NCI-H1694 (cell line): ENCODE data around the gene HEXIM1.
A peak's percentile ranks its signal among the peaks of the same experiment; 100 is the strongest.

Experiments
- DNase-seq: peaks from one replicate; lab custom pipeline; 2025; lab: John Stamatoyannopoulos, UW

HEXIM1 gene

DNA sequence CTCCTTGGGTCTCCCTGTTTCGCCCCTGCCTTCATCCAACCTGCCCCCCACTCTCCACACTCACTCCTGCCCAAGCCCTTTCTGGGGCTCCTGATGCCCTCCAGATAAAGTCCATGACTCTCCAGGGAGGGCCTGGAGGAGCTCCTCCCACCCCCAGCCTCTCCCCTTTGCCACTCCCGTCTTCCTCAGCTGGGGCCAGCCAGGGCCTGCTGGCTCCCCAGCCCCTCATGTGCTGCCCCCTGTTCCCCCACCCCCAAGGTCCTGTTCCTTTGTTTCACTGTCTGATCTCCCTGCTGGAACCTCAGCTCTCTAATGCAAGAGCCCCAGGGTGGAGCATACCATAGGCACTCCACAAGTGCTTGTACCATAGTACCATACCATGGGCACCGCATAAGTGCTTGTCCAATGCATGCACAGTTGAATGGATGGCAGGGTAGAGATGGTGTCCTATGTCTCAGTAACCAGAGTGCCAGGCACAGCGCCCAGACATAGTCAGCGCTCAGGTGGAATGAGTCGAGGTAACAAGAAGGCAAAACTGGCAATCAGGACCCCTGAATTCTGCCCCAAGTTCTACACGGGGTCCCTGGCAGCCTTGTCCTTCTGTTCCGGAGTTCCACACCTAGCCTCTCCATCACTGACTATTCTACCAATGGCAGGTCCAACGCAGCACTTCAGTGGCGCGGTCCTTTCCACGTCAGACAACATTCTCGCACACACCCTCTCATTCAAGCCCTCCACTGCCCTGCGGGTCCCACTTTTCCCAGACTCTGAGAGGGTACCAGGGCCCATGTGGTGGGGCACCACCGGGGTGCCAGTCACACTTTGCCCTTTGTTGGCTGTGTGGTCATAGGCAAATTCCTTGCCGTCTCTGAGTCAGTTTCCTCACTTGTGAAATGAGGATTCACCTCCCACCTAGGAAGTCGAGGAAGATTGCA lies 17.3 kb upstream of the HEXIM1 start:
- DNase-seq: no peak

DNA sequence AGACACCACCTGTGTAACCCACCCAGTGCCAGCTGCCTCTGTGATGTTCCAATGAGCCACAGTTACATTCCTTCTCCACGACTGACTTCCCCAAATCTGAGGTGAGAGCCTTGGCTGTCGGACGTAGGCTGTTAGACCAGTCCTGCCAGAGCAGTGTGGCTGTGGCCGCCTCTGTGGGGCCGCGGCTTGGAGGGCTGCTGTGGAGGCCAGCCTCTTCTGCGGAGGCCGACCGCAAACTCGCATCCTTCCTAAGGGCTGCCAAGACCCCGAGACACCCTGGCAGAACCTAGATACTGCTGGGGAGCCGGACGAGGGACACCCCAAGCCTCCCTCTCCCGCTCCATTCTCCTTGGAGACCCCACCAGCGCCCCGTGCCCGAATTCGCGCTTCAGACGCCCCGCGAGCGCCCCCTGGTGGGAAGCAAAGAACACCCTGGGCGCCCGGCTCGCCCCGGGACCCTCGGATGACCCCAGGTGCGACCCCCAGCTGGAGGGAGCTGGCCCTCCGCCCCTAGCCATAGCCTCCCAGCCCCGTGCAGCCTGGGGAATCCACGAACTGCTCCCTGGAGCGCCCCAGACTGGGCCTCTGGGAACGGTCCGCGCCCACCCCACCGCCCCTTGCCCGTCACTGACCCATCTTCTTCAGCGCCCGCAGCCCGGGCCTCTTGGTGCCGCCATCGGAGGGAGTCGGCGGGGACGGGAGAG lies 16.5 kb upstream of the HEXIM1 start:
- DNase-seq: no peak

DNA sequence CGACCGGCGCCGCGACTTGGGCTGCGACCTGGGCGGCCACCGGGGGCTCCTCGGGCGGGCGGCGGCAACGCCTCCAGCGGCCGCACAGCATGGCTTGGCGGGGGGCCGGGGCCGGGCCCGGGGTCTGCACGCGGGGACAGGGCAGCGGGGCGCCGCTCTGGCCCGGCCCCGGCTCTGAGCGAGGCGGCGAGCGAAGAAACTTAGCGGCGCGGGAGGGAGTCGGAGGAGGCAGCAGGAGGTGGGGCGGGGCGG lies 16.0 kb upstream of the HEXIM1 start, which contains the start of gene PLCD3:
PLCD3 (minus strand) TSS at position 196 of the 252 bp plus-strand sequence; CDS start at position 91, 105 bp downstream.
- DNase-seq: no peak

DNA sequence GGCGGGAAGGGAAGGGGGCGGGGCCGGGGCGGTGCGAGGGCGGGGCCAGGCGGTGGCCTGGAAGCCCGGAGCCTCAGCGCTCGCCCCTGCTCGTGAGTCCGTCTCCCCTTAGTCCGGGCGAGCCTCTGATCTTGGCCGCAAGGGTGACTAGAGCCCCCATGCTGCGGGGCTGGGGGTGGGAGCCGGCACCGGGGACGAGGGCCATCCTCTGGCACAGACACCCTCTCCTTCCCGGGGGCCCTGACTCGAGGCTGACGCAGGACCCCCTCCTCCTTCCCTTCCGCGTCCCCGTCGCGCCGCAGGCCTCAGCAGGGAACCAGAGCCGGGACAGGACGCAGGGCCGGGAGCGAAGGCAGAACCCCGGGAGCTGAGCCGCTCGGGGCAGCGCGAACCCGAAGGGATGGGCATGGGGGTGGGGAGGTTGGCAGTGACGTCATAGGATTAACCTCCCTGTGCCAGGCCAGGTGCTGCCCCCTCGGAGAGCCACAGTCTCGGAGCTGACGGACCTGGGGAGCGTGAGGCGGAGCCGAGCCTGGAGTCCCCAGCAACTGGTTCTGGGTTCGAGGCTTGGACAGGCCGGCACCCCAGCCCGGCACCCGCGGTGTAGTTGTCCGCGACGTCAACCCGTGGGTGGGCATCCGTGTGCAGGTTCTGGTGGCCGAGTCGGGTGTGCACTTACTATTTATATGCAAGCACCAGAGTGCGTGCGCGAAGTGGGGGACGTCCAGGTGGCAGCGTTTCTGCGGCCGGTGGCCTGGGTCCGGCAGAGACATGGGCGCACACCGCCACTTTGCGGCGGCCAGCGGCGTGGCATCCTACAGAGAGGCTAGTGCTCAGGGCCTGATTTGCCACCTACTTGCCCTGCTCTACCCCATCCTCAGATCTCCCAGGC lies 15.5 kb upstream of the HEXIM1 start:
- peak; percentile 27 for DNase-seq

DNA sequence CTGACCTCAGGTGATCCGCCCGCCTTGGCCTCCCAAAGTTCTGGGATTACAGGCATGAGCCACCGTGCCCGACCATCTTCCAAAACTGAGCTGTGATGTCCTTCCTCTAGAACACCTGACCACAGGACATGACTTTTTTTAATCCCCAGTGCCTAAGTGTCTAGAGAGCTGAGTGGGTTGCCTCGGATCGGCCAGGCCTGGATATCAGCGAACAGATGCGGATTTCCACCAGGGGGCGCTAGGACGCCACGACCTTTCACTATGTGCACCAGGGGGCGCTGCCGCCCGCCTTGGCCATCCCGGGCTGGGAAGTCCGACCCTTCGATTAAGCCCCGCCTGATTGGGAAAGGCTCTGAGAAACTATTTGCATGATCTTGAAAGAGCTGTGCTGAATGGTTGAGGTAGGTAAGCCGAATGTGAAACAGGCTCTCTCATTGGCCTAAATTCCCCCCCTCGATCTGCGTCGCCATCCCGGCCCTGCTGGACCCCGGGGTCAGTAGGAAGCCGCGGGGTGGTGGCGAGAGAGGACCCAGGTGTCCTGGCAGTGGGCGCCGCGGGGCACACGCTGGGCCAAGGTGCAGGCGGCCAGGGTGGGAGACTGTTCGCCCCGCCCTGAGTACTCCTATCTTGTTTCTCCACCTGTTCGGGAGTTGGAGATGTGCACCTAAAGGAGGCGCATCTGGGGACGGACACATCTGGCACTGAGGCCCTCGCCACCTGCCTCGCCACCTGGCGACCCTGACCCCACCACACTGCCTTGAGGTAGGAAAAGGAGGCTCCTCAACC lies 12.9 kb upstream of the HEXIM1 start, which contains the start of gene ACBD4:
ACBD4 (plus strand) TSS at position 496 of the 786 bp plus-strand sequence. CDS start 458 bp downstream, outside the sequence.
- peak; percentile 97 for DNase-seq

DNA sequence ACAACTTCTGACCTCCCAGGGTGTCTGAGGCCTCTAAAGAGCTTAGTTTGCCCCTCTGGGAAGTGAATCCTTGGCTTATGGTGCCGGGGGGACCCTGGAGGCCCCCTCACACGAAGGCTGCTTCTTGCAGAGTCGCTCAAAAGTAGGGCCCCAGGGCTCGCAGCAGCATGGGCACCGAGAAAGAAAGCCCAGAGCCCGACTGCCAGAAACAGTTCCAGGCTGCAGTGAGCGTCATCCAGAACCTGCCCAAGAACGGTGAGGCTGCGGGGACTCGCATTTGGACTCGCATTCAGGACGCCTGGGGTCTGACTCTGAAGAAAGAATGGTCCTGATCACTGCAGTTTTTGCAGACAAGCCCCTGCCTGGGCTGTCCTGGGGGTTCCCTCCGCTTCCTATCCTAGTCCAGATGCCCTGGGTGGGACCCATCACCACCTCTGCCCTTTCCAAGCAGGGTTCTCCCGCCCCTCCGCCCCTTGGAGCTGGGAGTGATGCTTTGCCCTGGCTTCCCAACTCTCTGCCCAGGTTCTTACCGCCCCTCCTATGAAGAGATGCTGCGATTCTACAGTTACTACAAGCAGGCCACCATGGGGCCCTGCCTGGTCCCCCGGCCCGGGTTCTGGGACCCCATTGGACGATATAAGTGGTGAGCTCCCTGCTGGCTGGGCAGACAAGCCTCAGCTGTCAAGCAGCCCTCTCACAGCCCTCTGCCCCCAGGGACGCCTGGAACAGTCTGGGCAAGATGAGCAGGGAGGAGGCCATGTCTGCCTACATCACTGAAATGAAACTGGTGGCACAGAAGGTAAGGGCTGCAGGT lies 12.1 kb upstream of the HEXIM1 start:
- DNase-seq: no peak

DNA sequence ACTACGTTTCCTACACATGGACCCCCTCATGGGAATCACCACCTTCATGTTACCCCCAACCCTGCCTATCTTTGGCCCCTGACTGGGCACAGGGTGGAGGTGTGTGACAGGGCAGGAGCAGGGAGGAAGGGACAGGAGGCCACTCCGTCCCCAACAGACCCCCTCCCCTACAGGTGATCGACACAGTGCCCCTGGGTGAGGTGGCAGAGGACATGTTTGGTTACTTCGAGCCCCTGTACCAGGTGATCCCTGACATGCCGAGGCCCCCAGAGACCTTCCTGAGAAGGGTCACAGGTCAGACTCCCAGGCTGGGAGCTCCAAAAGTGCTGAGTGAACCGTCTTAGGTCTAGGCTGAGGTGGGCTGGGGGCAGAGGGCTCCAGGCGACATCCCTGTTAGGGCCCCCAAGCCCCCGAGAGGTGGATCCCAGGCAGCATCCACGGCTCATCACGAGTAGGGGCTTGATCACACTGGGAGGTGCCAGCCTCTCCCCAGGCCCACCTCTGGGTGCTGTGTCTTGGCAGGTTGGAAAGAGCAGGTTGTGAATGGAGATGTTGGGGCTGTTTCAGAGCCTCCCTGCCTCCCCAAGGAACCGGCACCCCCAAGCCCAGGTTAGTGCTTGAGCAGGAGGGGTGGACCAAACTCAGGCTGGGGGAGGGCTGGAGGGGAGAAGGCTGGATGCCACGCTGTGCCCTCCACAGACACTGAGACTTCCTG lies 11.3 kb upstream of the HEXIM1 start:
- no peak for DNase-seq

DNA sequence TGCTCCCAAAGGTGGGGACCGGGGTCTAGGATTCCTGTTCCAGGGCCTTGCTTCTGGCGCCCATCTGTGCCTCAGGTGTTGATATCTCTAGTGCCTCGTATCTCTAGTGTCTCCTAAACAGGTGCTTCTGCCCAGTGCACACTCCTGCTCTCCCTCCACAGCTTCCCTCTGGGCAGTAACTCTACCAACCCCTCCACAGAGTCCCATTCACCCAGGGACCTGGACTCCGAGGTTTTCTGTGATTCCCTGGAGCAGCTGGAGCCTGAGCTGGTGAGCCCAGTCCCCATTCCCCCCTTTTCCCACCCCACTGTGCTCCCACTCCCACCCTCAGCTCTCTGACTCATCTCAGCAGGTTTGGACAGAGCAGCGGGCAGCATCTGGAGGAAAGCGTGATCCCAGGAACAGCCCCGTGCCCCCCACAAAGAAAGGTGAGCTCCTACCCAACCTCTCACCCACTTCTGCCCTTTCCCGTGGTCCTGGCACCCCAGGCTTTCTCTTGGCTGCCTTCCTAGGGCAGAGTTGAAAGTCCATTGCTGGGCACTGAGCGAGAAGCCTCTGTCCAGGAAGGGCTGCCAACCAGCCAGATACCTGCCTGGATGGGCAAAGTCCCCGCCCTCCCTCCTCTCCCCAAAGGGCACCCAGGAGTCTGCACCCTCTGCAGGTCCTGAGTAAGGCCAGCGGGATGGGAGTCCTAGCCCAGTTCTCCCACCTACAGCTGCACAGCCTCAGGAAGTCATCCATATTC lies 10.5 kb upstream of the HEXIM1 start:
- no peak for DNase-seq

DNA sequence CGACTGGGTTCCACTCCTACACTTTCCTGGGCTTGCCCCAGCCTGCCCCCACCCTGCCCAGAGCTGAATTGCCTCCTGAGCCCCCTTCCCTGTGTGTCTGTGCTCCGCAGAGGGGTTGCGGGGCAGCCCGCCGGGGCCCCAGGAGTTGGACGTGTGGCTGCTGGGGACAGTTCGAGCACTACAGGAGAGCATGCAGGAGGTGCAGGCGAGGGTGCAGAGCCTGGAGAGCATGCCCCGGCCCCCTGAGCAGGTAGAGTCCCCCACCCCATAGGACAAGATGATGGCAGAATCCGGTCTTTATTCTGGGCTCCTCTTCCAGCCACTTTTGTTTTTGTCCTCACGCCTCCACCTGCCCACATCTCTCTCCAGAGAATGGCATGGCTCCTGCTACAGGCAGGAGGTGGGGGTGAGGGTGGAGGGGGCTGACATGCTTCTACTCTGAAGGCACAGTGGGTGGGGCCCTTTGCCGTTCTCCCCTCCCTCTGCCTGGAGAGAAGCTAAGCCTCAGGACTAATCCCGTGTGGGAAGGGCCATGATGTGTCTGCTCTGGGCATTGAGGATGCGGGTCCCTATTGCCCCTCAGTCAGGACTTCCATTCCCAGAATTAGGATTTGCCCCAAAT lies 9.3 kb upstream of the HEXIM1 start:
- no peak for DNase-seq

DNA sequence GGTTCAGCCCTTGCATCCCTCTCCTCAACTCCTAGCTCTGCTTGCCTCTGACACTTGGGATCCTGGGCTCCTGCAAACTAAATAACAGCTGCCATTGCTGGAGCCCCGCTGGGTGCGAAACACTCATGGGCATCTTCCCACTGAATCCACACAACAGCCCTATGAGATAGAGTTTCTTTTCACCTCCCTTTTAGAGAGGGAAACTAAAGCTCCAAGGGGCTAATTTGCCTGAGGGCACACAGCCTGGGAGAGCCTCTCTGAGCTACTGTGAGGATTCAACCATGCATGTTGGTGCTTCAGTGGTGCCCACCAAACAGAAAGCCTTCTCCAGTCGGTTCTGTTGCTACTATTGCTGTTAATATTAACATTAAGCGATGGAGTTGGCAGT lies 8.7 kb upstream of the HEXIM1 start:
- no peak for DNase-seq

DNA sequence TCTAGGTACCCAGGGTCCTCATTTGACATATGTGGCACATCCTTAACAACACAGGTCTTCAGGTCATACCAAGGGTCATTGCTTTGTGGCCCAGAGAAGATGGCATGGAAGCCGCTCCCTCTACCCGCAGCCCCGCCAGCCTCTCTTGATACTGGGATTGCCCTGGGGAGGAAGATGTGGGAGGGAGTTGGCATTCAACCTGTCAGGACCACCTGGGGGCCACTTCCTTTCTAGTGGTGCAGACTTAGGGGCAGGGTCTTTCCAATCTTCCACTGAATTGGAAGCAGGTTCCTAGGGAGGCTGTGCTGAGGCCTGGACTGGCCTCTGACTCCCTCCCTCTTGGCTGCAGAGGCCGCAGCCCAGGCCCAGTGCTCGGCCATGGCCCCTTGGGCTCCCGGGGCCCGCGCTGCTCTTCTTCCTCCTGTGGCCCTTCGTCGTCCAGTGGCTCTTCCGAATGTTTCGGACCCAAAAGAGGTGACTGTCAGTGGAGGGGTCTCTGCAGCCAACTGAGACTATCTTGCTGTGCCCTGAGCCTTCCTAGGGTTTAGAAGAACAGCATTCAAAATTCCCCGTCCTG lies 5.1 kb upstream of the HEXIM1 start:
- DNase-seq: no peak

DNA sequence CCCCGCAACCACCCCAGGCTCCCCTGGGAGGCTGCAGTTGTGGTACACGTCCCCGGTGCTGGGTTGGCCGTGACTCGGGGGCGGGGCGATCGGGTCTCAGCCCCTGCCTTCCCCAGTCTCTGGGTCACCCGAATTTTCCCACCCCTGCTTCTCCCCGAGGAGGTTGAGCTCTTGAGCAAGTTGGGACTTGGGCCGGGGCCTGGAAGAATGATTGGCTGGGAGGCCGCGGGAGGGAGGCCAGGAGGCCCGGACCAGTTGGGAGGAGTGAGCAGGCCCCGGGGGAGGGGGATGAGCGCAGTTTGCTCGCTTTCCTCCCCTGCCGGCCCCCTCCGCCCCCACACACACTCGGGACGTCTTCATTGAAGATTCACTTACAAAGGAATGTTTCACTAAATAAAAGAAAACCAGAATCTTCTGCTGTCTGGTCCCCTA lies 4.5 kb upstream of the HEXIM1 start:
- DNase-seq: no peak

DNA sequence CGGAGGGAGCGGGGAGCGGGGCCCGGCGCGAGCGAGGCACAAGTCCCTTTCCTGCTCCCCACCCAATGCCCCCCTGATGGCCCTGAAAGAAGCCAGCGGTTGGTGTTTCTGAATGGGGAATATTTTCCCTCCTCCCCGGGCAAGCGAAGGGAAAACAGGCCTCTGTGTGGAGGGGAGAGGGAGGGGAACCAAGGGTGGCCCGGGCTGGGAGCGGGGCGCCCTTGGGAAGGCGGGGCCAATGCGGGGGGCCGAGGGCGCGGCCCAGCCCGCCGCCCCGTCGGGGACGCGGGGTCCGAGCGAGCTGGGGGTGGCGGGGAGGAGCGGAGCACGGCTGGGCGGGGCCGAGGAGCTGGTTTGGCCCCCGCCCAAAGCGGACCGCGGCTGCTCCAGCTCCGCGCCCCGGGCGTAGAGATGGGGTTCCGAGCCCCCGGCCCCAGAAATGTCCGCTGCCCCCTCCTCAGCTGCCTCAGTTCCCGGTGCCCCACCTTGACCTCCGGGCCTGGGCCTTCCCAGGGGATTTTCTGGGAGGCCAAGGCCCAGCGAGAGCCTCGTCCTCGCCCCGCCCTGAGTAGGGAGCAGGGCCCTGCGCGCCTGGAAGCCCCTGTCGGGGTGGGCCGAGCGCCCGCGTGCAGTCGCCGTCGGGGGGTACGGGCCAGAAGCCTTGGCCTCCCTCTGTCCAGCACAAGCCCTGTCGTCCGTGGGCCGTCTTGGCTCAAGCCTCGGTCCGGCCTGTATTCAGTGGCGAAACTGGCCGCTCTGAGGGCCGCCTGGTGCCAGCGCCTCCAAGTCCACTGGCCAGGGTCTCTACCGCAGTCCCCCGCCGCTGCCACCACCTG lies 3.9 kb upstream of the HEXIM1 start:
- no peak for DNase-seq

DNA sequence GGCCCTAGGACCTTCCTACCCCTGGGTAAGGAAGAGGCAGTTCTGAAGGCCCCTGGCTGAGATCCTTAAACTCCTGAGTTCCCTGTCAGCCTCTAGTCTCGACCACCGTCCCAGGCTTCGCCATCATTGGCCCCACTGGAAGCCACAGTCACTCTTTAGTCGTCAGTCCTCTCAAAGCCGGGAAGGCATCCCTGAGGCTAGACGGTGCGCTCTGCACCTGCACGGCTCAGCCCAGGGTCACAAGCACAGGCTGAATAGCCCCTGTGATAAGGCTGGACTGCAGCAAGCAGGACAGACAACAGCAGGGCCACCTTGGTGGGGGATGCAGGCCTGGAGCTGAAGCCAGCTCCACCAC lies 3.3 kb upstream of the HEXIM1 start:
- no peak for DNase-seq

DNA sequence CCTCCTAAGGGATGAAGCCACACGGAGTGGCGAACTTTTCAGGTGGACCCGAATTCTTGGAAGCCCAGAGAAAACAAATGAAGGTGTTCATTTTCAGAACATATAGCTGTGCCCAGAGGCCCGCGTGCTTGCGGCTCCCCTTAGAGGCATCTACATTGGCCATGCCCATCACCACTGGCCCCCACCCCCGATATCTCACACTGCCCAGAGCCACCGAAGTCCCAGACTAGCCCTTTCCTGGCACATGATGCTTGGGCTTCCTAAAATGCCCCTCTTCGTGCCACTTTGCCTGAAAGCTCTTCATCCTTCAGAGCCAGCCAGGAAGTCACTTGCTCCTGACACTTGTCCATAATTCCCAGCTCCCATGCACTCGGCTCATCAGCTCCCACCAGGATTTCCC lies 2.1 kb upstream of the HEXIM1 start:
- DNase-seq: no peak

DNA sequence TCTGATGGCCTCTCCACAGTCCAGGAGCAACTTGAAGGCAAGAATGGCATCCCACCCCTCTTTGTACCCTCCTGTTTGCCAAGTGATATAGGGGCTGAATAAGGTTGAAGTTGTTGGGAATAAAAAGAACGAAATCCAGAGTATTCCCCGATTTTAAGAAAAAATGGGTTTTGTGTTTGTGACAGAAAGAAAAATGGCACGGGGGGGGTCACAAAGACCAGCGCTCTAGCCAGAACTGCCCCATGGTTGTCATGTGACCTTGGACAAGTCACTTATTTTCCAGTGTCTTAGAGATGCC lies 1.7 kb upstream of the HEXIM1 start:
- DNase-seq: no peak

DNA sequence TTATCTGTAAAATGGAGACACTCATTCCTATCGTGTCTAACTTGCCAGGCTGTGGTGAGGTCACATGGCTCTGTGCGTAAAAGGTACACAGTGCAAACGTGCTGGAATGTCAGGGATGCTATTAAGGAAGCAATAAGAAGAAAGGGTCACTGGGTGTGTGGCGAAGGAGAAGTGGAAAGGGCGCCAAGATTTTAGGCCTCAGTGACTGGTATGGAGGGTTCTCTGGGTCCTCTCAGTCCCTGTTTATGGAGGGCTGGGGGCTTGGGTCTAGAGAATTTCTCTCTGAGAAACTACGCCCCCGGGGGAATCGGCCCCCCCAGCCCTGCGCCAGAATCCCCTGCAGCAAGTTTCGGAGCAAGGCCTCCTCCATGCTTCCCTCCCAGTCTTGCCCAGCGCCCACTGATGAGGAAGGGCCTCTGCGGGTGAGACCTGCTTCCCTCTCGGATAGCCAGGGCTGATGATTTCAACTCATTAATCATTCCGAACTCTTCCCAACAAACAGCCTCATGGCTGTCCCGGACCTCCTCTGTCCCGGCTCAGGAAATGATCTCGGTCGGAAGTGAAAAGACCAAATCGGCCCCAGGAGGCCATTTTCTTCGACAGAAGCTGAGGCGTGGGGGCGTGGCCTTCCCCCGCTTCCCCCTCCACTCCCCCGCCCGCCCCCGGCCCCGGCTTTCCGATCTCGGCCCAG lies 1.2 kb upstream of the HEXIM1 start:
- DNase-seq: peak; percentile 89
